GM21717 (cell line): ENCODE measurements around the gene FUBP1.
"Not testable (repeated sequence)": the region's sequence is repeated elsewhere in the genome, so short reads cannot be mapped to it uniquely, and the experiment has no call there.

ENCODE experiments used
- ATAC-seq: cut with Tn5 transposase; IDR thresholded peaks from one replicate; pipeline ENCODE4 v1.9.1; 2021; ENCODE audit warnings: mild to moderate bottlenecking, moderate library complexity; ENCODE audit not compliant: unreplicated experiment

Gene FUBP1

GRCh38 chr1:77989744-77990143, 10.9 kb upstream of the FUBP1 start:
- no peak for ATAC-seq

GRCh38 chr1:77987919-77988318, 9.0 kb upstream of the FUBP1 start:
- ATAC-seq: no peak

GRCh38 chr1:77986810-77987209, 7.9 kb upstream of the FUBP1 start:
- no peak for ATAC-seq

- no peak for ATAC-seq
Measured at GRCh38 chr1:77984629-77985028, 5.8 kb upstream of the FUBP1 start.

- no peak for ATAC-seq
Measured at GRCh38 chr1:77983997-77984355, 5.1 kb upstream of the FUBP1 start.

- ATAC-seq: not testable (repeated sequence)
Measured at GRCh38 chr1:77983352-77983996, 4.6 kb upstream of the FUBP1 start.

GRCh38 chr1:77978293-77978968, 441 bp downstream of the FUBP1 start:
- ATAC-seq: peak; percentile 77

GRCh38 chr1:77977989-77978292, 931 bp downstream of the FUBP1 start:
- no peak for ATAC-seq

GRCh38 chr1:77976433-77977076, 2.3 kb downstream of the FUBP1 start:
- no peak for ATAC-seq

GRCh38 chr1:77975907-77976306, 3.0 kb downstream of the FUBP1 start:
- ATAC-seq: no peak

GRCh38 chr1:77975386-77975785, 3.5 kb downstream of the FUBP1 start:
- ATAC-seq: no peak

GRCh38 chr1:77972080-77972479, 6.8 kb downstream of the FUBP1 start:
- ATAC-seq: no peak

GRCh38 chr1:77970192-77970591, 8.7 kb downstream of the FUBP1 start:
- no peak for ATAC-seq

- no peak for ATAC-seq
Measured at GRCh38 chr1:77966291-77966690, 12.6 kb downstream of the FUBP1 start.

GRCh38 chr1:77961392-77961791, 17.5 kb downstream of the FUBP1 start:
- ATAC-seq: no peak

GRCh38 chr1:77958850-77959249, 20.0 kb downstream of the FUBP1 start:
- no peak for ATAC-seq

- ATAC-seq: no peak
Measured at GRCh38 chr1:77958391-77958790, 20.5 kb downstream of the FUBP1 start.

GRCh38 chr1:77956464-77956863, 22.4 kb downstream of the FUBP1 start:
- no peak for ATAC-seq

- no peak for ATAC-seq
Measured at GRCh38 chr1:77955709-77956108, 23.2 kb downstream of the FUBP1 start.

GRCh38 chr1:77954521-77954920, 24.4 kb downstream of the FUBP1 start:
- no peak for ATAC-seq

- no peak for ATAC-seq
Measured at GRCh38 chr1:77953907-77954306, 25.0 kb downstream of the FUBP1 start.

GRCh38 chr1:77951328-77951727, 27.5 kb downstream of the FUBP1 start:
- ATAC-seq: no peak

GRCh38 chr1:77950873-77951272, 28.0 kb downstream of the FUBP1 start:
- ATAC-seq: peak; percentile 74
